Naive thymus-derived CD8-positive, alpha-beta T cell (primary cell): ENCODE measurements around the gene AGAP1. TPM values are rescaled to one million over a fixed set of nuclear protein-coding genes. Genes with fewer than 3 reads are reported as not detected.
A peak's percentile ranks its signal among the peaks of the same experiment; 100 is the strongest.

ENCODE experiments used
- ATAC-seq, 2 donors: fragments of 150-1000 bp; cut with Tn5 transposase in 1 of 2; sonication (Bioruptor Pico), chemical (Tn5 transposase) in 1 of 2; 1 replicate in 1 of 2; 2 replicates in 1 of 2; pipeline ENCODE4 v1.10.0; 2021; ENCODE audit warnings: mild to moderate bottlenecking in 2 of 2, moderate library complexity in 2 of 2
- POLR2A ChIA-PET: fragments of 350-600 bp; sonication (Branson Sonifier 250); formaldehyde crosslinking; loops from one replicate; lab custom pipeline; 2021; ENCODE audit warnings: antibody characterized with exemption; lab: Charles Lee
- DNase-seq, 10 donors: peaks; one replicate each; pipeline versions ENCODE4 v3.0.0 to v3.0.0-alpha.2; 2020 to 2022
- H3K27ac Mint-ChIP-seq, 10 donors: one replicate each; pipeline ENCODE4 v1.8.0; 2020 to 2022; ENCODE audit warnings: mild to moderate bottlenecking in 10 of 10, mixed read lengths in 10 of 10, moderate library complexity in 4 of 10, inconsistent platforms in 1 of 10
- H3K27me3 Mint-ChIP-seq, 5 donors: one replicate each; pipeline ENCODE4 v1.8.0; 2021 to 2022; ENCODE audit warnings: mixed read lengths in 5 of 5
- H3K36me3 Mint-ChIP-seq, 3 donors: one replicate each; pipeline ENCODE4 v1.8.0; 2020 to 2022; ENCODE audit warnings: mixed read lengths in 3 of 3, mild to moderate bottlenecking in 2 of 3, inconsistent platforms in 1 of 3
- H3K4me1 Mint-ChIP-seq, 4 donors: one replicate each; pipeline ENCODE4 v1.8.0; 2021 to 2022; ENCODE audit warnings: mixed read lengths in 4 of 4
- H3K4me3 Mint-ChIP-seq, 10 donors: one replicate each; pipeline ENCODE4 v1.8.0; 2020 to 2022; ENCODE audit warnings: mild to moderate bottlenecking in 10 of 10, mixed read lengths in 10 of 10, moderate library complexity in 6 of 10, inconsistent platforms in 1 of 10
- H3K9me3 Mint-ChIP-seq, 9 donors: one replicate each; pipeline ENCODE4 v1.8.0; 2020 to 2022; ENCODE audit warnings: mixed read lengths in 9 of 9, mild to moderate bottlenecking in 3 of 9, inconsistent platforms in 1 of 9, moderate library complexity in 1 of 9
- polyA plus RNA-seq, 3 donors: library from polyadenylated mRNA; unstranded; fragments of 300-500 nt; fragmentation: Illumina TruSeq; gene quantifications; one replicate each; pipeline ENCODE4 v1.2.3, GENCODE V29; 2021
- total RNA-seq, 8 experiments: library from RNA in 2 of 8; stranded (reverse) in 2 of 8; gene quantifications; one replicate each; pipeline ENCODE4 v1.2.3 and lab custom pipeline; 2021 to 2026

Gene AGAP1
- total and polyA plus RNA-seq, 5 experiments from 2014 or later: 0.03 to 0.52 (median 0.29) TPM; not detected in 1

- DNase-seq (no peak), ATAC-seq (no peak)
- Mint-ChIP-seq H3K4me1 (peaks cover 1 to 21% (median 7%) of the 10 kb centered on the region in 4 donors), H3K27me3 (peaks cover 31 to 82% (median 62%) of the 10 kb centered on the region in 5 donors), H3K36me3 (peaks cover 0 to 4% (median 0%) of the 10 kb centered on the region in 3 donors), H3K4me3 (no peak overlapping the region), H3K9me3 (peaks cover 0 to 1% (median 0%) of the 10 kb centered on the region in 9 donors), H3K27ac (peak overlapping the region in 1 of 10 donors; percentile 44)
- POLR2A ChIA-PET: no interaction called here
These were observed 680.1 kb downstream of the AGAP1 start for GRCh38 chr2:236173729-236174607.

DNA sequence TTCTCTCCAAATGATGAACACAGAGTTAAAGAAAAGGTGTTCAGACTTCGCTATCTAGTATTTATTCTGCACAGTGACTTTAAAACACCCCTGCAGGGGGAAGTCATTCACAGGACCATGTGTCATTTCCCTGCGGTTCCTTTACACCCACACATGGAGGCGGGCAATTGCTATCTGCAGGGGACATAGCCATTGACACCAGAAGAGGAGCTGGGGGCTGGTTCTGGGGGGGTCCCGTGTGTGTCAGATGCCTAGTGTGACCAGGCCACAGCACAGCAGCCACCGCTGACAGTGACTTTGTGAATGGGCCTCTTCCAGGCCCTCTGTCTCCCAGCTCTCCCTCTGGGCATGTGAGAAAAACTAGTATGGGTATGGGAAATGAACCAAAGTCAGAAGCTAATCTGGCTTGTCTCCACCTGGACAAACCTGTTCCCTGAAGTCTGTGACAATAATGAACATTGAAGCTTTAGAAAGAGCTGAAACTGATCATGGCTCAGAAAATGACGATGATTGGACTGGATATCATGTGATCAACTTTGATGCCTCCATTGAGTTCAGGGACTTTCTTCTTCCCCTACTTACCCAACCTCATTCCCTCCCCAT lies 681.8 kb downstream of the AGAP1 start:
- POLR2A ChIA-PET: no interaction called here
- ATAC-seq (no peak), DNase-seq (no peak)
- peaks cover 29 to 82% (median 60%) of the 10 kb centered on the region in 5 donors for H3K27me3 Mint-ChIP-seq
- peaks cover 1 to 24% (median 13%) of the 10 kb centered on the region in 4 donors for H3K4me1 Mint-ChIP-seq
- H3K4me3 Mint-ChIP-seq: no peak overlapping the region
- peaks cover 0 to 4% (median 0%) of the 10 kb centered on the region in 3 donors for H3K36me3 Mint-ChIP-seq
- H3K9me3 Mint-ChIP-seq: peaks cover 0 to 5% (median 0%) of the 10 kb centered on the region in 9 donors
- no peak overlapping the region for H3K27ac Mint-ChIP-seq

DNA sequence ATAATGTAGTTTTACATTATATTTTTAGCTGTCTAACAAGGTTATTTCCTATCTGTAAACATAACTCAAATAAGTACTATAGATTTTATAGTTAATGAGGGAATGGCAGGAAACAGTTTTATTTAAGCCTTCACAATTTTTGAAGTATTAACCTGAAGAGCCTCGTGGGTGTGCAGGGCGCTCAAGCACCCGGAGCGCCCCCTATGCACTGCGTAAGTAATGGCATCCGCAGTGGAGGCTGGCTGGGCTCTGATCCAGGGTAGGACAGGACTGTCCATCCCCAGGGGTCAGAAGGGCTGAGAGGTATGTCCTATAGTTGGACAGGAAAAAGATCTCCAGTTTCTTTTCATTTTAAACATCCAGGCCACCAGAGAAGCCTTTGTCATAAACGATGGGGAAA lies 682.6 kb downstream of the AGAP1 start:
- Mint-ChIP-seq H3K27ac (no peak overlapping the region), H3K4me1 (peaks cover 1 to 23% (median 13%) of the 10 kb centered on the region in 4 donors), H3K4me3 (no peak overlapping the region), H3K36me3 (peaks cover 0 to 4% (median 0%) of the 10 kb centered on the region in 3 donors), H3K9me3 (peaks cover 0 to 5% (median 0%) of the 10 kb centered on the region in 9 donors), H3K27me3 (peaks cover 33 to 82% (median 63%) of the 10 kb centered on the region in 5 donors)
- POLR2A ChIA-PET: no interaction called here
- DNase-seq: no peak
- no peak for ATAC-seq

DNA sequence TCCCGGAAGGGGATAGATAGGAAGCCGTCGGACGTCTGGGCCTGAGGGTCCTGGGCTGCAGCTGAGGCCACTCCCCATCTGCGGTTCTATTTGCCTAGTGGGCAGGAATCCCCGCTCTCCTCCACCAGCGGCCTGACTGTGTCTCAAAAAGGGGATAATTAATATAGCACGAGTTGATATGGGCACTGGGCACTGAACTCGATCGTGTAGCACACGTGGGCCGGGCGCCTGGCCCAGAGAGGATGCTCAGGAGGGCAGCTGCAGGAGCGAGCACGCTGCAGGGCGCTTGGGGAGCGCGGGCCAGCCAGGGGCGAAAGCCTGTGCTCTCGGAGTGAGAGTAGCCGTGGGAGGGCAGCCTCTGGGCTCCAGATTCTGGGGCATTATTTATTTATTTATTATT lies 683.1 kb downstream of the AGAP1 start:
- Mint-ChIP-seq H3K27ac (no peak overlapping the region), H3K4me3 (peak overlapping the region in 2 of 10 donors; percentile 24 to 30), H3K9me3 (peaks cover 0 to 5% (median 0%) of the 10 kb centered on the region in 9 donors), H3K36me3 (peaks cover 0 to 2% (median 0%) of the 10 kb centered on the region in 3 donors), H3K27me3 (peaks cover 35 to 81% (median 62%) of the 10 kb centered on the region in 5 donors), H3K4me1 (peaks cover 1 to 23% (median 12%) of the 10 kb centered on the region in 4 donors)
- POLR2A ChIA-PET: no interaction called here
- ATAC-seq (no peak), DNase-seq (no peak)

GRCh38 chr2:236177604-236177966 lies 683.7 kb downstream of the AGAP1 start:
- POLR2A ChIA-PET: no interaction called here
- no peaks in the 10 kb centered on the region for H3K36me3 Mint-ChIP-seq
- DNase-seq (no peak), ATAC-seq (no peak)
- peaks cover 0 to 19% (median 11%) of the 10 kb centered on the region in 4 donors for H3K4me1 Mint-ChIP-seq
- H3K4me3 Mint-ChIP-seq: peak overlapping the region in 1 of 10 donors; percentile 34
- H3K27me3 Mint-ChIP-seq: peaks cover 34 to 82% (median 61%) of the 10 kb centered on the region in 5 donors
- H3K9me3 Mint-ChIP-seq: peaks cover 0 to 5% (median 0%) of the 10 kb centered on the region in 9 donors
- no peak overlapping the region for H3K27ac Mint-ChIP-seq

GRCh38 chr2:236177967-236178889 lies 684.4 kb downstream of the AGAP1 start:
- H3K9me3 Mint-ChIP-seq: peaks cover 0 to 5% (median 0%) of the 10 kb centered on the region in 9 donors
- no peak overlapping the region for H3K27ac Mint-ChIP-seq
- peak overlapping the region in 5 of 10 donors; percentile 23 to 63 (median 59) for H3K4me3 Mint-ChIP-seq
- no peaks in the 10 kb centered on the region for H3K36me3 Mint-ChIP-seq
- no peak for ATAC-seq
- DNase-seq: no peak
- POLR2A ChIA-PET: no interaction called here
- H3K27me3 Mint-ChIP-seq: peaks cover 38 to 89% (median 68%) of the 10 kb centered on the region in 5 donors
- H3K4me1 Mint-ChIP-seq: peaks cover 0 to 19% (median 11%) of the 10 kb centered on the region in 4 donors

- Mint-ChIP-seq H3K36me3 (no peaks in the 10 kb centered on the region), H3K27ac (no peak overlapping the region), H3K9me3 (peaks cover 0 to 7% (median 0%) of the 10 kb centered on the region in 9 donors), H3K4me1 (peaks cover 0 to 19% (median 11%) of the 10 kb centered on the region in 4 donors), H3K27me3 (peaks cover 42 to 91% (median 72%) of the 10 kb centered on the region in 5 donors), H3K4me3 (peak overlapping the region in 4 of 10 donors; percentile 33 to 59 (median 49))
- no peak for DNase-seq
- POLR2A ChIA-PET: no interaction called here
- no peak for ATAC-seq
These were observed 685.0 kb downstream of the AGAP1 start for GRCh38 chr2:236178890-236179235.

DNA sequence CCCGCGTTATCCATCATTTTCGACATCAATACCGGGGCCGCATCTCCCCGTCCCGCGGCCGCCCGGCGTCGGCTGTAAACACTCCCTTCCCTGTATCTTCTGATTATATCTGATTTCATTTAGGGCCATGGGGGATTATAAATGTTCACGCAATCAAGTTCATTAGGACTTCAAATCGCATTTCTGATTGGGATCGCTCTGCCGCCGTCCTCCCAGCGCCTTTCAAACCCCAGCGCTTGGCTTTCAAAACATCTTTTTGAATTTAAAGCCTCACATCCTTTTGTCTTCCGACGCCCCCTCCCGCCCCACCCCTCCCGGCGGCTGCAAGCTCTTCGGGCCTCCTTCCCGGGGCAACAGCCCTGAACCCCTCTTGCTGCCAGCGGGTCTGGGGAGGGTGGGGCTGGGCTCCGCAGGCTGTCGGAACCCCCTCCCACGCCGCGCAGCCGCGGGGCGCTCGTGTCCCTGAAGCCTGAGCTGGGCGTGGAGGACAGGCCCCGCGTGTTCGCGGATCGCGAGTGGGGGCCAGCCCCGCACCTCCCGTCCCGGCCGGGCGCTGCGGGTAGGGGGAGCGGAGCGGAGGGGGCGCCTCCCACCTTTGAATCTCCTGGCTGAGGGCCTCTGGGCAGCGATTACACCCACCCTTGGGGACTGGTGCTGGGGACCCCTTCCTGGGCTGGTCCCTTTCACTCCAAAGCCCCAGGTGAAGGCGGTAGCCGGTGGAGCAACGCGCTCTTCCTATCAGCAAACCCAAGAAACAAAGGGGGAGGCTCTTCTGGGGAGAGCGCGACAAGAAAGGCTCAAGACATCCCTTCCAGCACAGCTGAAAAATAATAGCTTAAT lies 685.6 kb downstream of the AGAP1 start:
- POLR2A ChIA-PET: no interaction called here
- no peak for DNase-seq
- Mint-ChIP-seq H3K27me3 (peaks cover 42 to 91% (median 69%) of the 10 kb centered on the region in 5 donors), H3K4me3 (peak overlapping the region in 5 of 10 donors; percentile 10 to 70 (median 59)), H3K4me1 (peaks cover 0 to 16% (median 10%) of the 10 kb centered on the region in 4 donors), H3K36me3 (no peaks in the 10 kb centered on the region), H3K9me3 (peaks cover 0 to 10% (median 0%) of the 10 kb centered on the region in 9 donors), H3K27ac (peak overlapping the region in 1 of 10 donors; percentile 29)
- ATAC-seq: no peak

DNA sequence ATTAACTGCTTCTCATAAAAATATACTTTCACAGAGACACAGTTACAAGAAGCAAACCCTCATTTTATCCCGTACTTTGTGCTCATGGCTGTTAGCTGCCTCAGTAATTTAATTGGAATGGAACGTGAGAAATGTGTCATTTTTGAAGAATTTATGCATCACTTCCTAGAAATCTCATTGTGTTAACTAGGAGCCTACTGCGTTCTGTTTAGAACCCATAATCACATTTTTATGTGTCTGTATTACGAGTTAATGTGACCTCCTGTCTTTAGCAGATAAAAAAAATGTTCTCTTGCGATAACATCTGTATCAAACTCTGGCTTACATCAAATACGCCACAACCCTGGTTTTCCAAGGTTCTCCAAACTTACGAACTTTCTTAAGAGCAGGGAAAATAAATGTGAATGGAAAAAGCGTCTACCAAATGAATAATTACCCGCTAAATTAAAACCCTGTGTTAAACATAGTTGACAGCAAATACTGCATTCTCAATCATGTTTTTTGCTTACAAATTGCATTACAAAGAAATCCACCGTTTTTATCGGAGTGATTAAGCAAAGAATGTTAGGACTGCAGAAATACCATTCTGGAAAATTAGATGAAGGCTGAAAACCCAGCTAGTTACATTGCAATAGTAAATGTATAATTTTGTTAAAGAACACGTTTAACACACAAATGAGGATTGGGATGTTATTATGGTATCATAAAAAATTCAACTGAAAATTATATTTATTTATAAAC lies 686.4 kb downstream of the AGAP1 start:
- ATAC-seq (no peak), DNase-seq (no peak)
- POLR2A ChIA-PET: no interaction called here
- Mint-ChIP-seq H3K4me3 (peak overlapping the region in 3 of 10 donors; percentile 1 to 70 (median 36)), H3K27me3 (peaks cover 44 to 91% (median 66%) of the 10 kb centered on the region in 5 donors), H3K27ac (no peak overlapping the region), H3K4me1 (peaks cover 0 to 16% (median 10%) of the 10 kb centered on the region in 4 donors), H3K36me3 (peaks cover 0 to 4% (median 0%) of the 10 kb centered on the region in 3 donors), H3K9me3 (peaks cover 0 to 15% (median 0%) of the 10 kb centered on the region in 9 donors)

DNA sequence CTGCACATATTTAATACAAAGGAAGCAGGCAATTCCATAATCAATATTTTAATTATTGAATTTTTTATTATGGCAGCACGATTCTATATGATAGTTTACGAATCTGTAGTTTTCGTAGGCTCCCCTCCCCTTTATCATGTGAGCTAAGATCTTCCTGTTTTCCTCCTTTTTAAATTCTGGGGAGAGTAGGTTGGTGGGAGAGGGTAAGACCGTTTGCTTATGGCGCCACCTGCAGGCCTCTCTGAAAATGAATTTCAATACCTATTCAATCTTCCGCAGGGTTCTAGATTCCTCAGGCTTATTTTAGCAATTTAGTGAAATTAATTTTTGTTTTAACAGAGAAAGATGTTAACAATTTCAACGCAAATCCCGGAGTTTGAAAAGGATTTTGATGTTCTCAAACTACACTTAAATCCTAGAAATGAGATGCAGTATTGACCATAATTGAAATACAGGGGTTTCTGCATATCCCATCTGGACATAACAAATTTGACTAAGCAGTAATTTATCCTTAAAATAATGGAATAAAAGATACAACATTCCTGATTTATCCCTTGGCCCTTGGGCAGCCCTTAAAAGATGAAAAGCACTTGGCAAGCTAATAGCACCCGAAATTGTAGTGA lies 687.1 kb downstream of the AGAP1 start:
- no peak overlapping the region for H3K27ac Mint-ChIP-seq
- H3K27me3 Mint-ChIP-seq: peaks cover 47 to 91% (median 66%) of the 10 kb centered on the region in 5 donors
- ATAC-seq (no peak), DNase-seq (no peak)
- no peak overlapping the region for H3K4me3 Mint-ChIP-seq
- peaks cover 0 to 9% (median 0%) of the 10 kb centered on the region in 3 donors for H3K36me3 Mint-ChIP-seq
- POLR2A ChIA-PET: no interaction called here
- peaks cover 0 to 21% (median 0%) of the 10 kb centered on the region in 9 donors for H3K9me3 Mint-ChIP-seq
- H3K4me1 Mint-ChIP-seq: peaks cover 0 to 16% (median 10%) of the 10 kb centered on the region in 4 donors
